GM18507 (cell line): ENCODE data around the gene FREM2.

Source experiments
- DNase-seq: peaks from one replicate; pipeline ENCODE4 v3.0.0; 2011; ENCODE audit warnings: low read depth; ENCODE audit not compliant: insufficient read length; ENCODE audit errors: extremely low spot score
- FAIRE-seq: peaks from 2 replicates; lab custom pipeline; 2011; peaks lifted over from hg19 to GRCh38; lab: Jason Lieb, UNC

FREM2 gene

GRCh38 chr13:38686577-38687245 lies at the start of gene FREM2:
TSS of gene FREM2 (plus strand) at chr13:38687077. CDS start at chr13:38687345, 268 bp downstream.
- DNase-seq (no peak), FAIRE-seq (no peak)

GRCh38 chr13:38637576-38637975 lies 49.3 kb upstream of the FREM2 start:
- FAIRE-seq (no peak), DNase-seq (no peak)

- DNase-seq (no peak), FAIRE-seq (no peak)
Measured at GRCh38 chr13:38641164-38641948, 45.5 kb upstream of the FREM2 start.

GRCh38 chr13:38647312-38647711 lies 39.6 kb upstream of the FREM2 start:
- no peak for DNase-seq
- FAIRE-seq: no peak

GRCh38 chr13:38648912-38649311 lies 38.0 kb upstream of the FREM2 start:
- no peak for FAIRE-seq
- DNase-seq: no peak

GRCh38 chr13:38656699-38657098 lies 30.2 kb upstream of the FREM2 start:
- no peak for DNase-seq
- no peak for FAIRE-seq

GRCh38 chr13:38657191-38657590 lies 29.7 kb upstream of the FREM2 start:
- DNase-seq: no peak
- no peak for FAIRE-seq

- FAIRE-seq (no peak), DNase-seq (no peak)
Measured at GRCh38 chr13:38658906-38659305, 28.0 kb upstream of the FREM2 start.

- no peak for DNase-seq
- FAIRE-seq: no peak
Measured at GRCh38 chr13:38661010-38661675, 25.7 kb upstream of the FREM2 start.

- no peak for DNase-seq
Measured at GRCh38 chr13:38662362-38662761, 24.5 kb upstream of the FREM2 start.

GRCh38 chr13:38664906-38665305 lies 22.0 kb upstream of the FREM2 start:
- no peak for FAIRE-seq

More at GRCh38 chr13:38662362-38662761, 24.5 kb upstream of the FREM2 start:
- FAIRE-seq: no peak

GRCh38 chr13:38667526-38668109 lies 19.3 kb upstream of the FREM2 start:
- DNase-seq: no peak
- FAIRE-seq: no peak

More at GRCh38 chr13:38664906-38665305, 22.0 kb upstream of the FREM2 start:
- DNase-seq: no peak

GRCh38 chr13:38669234-38669964 lies 17.5 kb upstream of the FREM2 start:
- no peak for FAIRE-seq

GRCh38 chr13:38670627-38671026 lies 16.2 kb upstream of the FREM2 start:
- no peak for FAIRE-seq
- no peak for DNase-seq

More at GRCh38 chr13:38669234-38669964, 17.5 kb upstream of the FREM2 start:
- DNase-seq: no peak

- DNase-seq (no peak), FAIRE-seq (no peak)
Measured at GRCh38 chr13:38671980-38672379, 14.9 kb upstream of the FREM2 start.

GRCh38 chr13:38674208-38674607 lies 12.7 kb upstream of the FREM2 start:
- no peak for FAIRE-seq
- DNase-seq: no peak

- DNase-seq (no peak), FAIRE-seq (no peak)
Measured at GRCh38 chr13:38680912-38681311, 6.0 kb upstream of the FREM2 start.

- no peak for FAIRE-seq
Measured at GRCh38 chr13:38684714-38685113, 2.2 kb upstream of the FREM2 start.

GRCh38 chr13:38685431-38685830 lies 1.4 kb upstream of the FREM2 start:
- no peak for FAIRE-seq
- DNase-seq: no peak

More at GRCh38 chr13:38684714-38685113, 2.2 kb upstream of the FREM2 start:
- DNase-seq: no peak
